ENCODE results near the gene ZNF26.

GRCh38 chr12:133046698-133047097, 60.5 kb downstream of the ZNF26 start:
- TF ChIP-seq CTCF (IDR thresholded peaks at IDR 0.05; ENCODE audit: low read length) = no peak
- TF ChIP-seq EZH2phosphoT487 (IDR thresholded peaks at IDR 0.05; ENCODE audit: low read length) = no peak
- TF ChIP-seq EZH2 (optimal IDR thresholded peaks at IDR 0.05; ENCODE audit: low read depth, low read length) = no peak
